ENCODE results near the gene LONP1. TPM values are rescaled to one million over a fixed set of nuclear protein-coding genes. Genes with fewer than 3 reads are reported as not detected.
"Not testable (repeated sequence)": the region's sequence is repeated elsewhere in the genome, so short reads cannot be mapped to it uniquely, and the experiment has no call there.

LONP1 gene
- total RNA-seq, 1 experiment from 2014 or later, result 186 TPM

DNA sequence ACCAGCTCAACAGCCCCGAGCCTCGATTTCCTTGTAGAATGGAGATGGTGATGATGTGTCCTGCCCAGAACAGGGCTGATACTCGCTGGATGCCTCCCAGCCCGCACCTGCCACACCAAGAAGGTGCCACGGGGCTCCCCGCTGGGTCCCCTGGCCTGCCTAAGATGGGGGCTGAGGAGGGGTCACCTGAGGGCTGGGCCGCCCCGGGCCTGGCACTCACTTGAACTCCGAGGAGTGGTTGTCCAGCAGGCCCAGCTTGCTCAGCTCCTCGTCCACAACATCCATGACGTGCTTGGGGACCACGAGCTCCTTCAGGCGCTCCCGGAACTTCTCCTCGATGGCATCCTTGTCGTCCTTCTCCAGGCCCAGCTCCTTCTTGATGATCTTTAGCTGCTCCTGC lies 14.4 kb downstream of the LONP1 start:
- peaks cover 5% of the 10 kb centered on the region; the same call in 1 of the 2 replicates for H3K9me3 Mint-ChIP-seq
- CTCF ChIA-PET, result interaction anchor here (0.6 to 1.2 kb wide), 2 partner anchors 16 to 116 kb away, joined by 4 read pairs; partner anchors contain the start of gene RPL36
- no peak overlapping the region for H3K27ac Mint-ChIP-seq
- H3K27me3 Mint-ChIP-seq (ENCODE audit: low read depth), result no peaks in the 10 kb centered on the region
- H3K36me3 Mint-ChIP-seq, result peaks cover 63% of the 10 kb centered on the region
- POLR2A ChIA-PET, result interaction anchor here (0.8 kb wide), 1 partner anchor 8 kb away, joined by 4 read pairs; no protein-coding TSS in a partner anchor
- TF ChIP-seq TEAD1 (CRISPR knock-in tag; IDR thresholded peaks at IDR 0.05), result no peak
- TF ChIP-seq MXD4 (CRISPR knock-in tag; IDR thresholded peaks at IDR 0.05; ENCODE audit: borderline replicate concordance), result no peak
- TF ChIP-seq, protein P1, sequence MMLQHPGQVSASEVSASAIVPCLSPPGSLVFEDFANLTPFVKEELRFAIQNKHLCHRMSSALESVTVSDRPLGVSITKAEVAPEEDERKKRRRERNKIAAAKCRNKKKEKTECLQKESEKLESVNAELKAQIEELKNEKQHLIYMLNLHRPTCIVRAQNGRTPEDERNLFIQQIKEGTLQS (CRISPR knock-in tag; conservative IDR thresholded peaks at IDR 0.05), result no peak
- TF ChIP-seq, protein P2, sequence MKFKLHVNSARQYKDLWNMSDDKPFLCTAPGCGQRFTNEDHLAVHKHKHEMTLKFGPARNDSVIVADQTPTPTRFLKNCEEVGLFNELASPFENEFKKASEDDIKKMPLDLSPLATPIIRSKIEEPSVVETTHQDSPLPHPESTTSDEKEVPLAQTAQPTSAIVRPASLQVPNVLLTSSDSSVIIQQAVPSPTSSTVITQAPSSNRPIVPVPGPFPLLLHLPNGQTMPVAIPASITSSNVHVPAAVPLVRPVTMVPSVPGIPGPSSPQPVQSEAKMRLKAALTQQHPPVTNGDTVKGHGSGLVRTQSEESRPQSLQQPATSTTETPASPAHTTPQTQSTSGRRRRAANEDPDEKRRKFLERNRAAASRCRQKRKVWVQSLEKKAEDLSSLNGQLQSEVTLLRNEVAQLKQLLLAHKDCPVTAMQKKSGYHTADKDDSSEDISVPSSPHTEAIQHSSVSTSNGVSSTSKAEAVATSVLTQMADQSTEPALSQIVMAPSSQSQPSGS (CRISPR knock-in tag; IDR thresholded peaks at IDR 0.05; ENCODE audit: borderline replicate concordance, low read depth), result no peak
- H3K4me3 Mint-ChIP-seq, result no peak overlapping the region
- ATAC-seq (no peak), DNase-seq (ENCODE audit: low spot score) (no peak)
- no peaks in the 10 kb centered on the region for H3K4me1 Mint-ChIP-seq

DNA sequence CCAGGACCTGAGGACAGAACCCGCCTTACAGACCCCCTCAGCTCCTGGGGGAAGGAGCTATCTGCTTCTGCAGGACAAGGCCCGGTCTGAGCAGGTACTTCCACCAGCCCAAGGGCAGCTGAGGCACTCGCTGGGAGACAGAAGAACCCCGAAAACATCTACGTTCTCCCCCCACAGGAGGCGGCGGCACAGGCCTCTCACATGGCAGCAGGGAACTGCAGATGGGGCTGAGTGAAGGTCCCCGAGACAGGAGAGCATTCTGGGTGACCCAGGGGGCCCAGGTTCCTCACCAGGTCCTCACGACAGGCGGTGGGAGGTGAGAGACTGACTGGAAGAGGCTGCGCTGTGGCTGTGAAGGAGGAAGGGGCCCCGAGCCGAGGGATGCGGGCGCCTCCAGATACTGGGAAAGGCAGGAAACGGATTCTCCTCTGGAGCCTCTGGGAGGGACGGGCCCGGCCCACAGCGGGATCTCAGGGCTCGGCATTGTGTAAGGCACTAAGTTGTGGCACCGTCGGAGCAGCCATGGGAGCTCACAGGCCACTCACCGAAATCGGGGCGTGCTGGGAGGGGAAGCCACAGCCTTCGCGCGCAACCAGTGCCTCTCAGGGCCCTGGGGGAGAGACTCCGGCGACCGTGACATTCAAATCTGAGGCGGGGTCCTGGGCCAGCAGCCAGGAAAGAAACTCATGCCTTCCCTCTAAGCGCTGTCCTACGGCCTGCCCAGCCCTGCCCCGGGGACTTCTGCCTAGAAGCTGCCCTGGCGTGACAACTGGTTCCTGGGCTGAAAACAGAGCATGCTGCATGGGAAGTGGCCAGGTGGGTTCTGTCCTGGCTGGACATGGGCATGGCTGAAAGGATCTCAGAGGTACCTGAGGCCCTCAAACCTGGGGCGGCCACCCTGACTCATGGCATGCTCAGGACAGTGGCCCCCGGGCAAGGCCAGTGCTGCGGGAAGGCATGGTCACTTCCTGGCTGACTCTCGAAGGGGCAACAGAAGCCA lies 15.8 kb downstream of the LONP1 start:
- ATAC-seq (no peak), DNase-seq (ENCODE audit: low spot score) (no peak)
- peaks cover 5% of the 10 kb centered on the region; the same call in 1 of the 2 replicates for H3K9me3 Mint-ChIP-seq
- no peak overlapping the region for H3K4me3 Mint-ChIP-seq
- POLR2A ChIA-PET, result no interaction called here
- no peak overlapping the region for H3K27ac Mint-ChIP-seq
- H3K27me3 Mint-ChIP-seq (ENCODE audit: low read depth), result no peaks in the 10 kb centered on the region
- TF ChIP-seq, protein P3, sequence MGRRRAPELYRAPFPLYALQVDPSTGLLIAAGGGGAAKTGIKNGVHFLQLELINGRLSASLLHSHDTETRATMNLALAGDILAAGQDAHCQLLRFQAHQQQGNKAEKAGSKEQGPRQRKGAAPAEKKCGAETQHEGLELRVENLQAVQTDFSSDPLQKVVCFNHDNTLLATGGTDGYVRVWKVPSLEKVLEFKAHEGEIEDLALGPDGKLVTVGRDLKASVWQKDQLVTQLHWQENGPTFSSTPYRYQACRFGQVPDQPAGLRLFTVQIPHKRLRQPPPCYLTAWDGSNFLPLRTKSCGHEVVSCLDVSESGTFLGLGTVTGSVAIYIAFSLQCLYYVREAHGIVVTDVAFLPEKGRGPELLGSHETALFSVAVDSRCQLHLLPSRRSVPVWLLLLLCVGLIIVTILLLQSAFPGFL (CRISPR knock-in tag; IDR thresholded peaks at IDR 0.05; ENCODE audit: borderline replicate concordance), result no peak
- no peak for TF ChIP-seq ESRRA (CRISPR knock-in tag; IDR thresholded peaks at IDR 0.05; ENCODE audit: borderline replicate concordance)
- CTCF ChIA-PET, result interaction anchor here (0.5 kb wide), 1 partner anchor 47 kb away, joined by 4 read pairs; no protein-coding TSS in a partner anchor
- H3K36me3 Mint-ChIP-seq, result peaks cover 66% of the 10 kb centered on the region
- no peaks in the 10 kb centered on the region for H3K4me1 Mint-ChIP-seq

DNA sequence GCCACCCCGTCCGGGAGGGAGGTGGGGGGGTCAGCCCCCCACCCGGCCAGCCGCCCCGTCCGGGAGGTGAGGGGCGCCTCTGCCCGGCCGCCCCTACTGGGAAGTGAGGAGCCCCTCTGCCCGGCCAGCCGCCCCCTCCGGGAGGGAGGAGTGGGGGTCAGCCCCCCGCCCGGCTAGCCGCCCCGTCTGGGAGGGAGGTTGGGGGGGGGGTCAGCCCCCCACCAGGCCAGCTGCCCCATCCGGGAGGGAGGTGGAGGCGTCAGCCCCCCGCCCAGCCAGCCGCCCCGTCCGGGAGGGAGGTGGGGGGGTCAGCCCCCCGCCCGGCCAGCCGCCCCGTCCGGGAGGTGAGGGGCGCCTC lies 17.9 kb downstream of the LONP1 start:
- ATAC-seq; DNase-seq (ENCODE audit: low spot score); H3K4me3 Mint-ChIP-seq; POLR2A ChIA-PET; H3K27ac Mint-ChIP-seq; H3K9me3 Mint-ChIP-seq; H3K27me3 Mint-ChIP-seq (ENCODE audit: low read depth); H3K4me1 Mint-ChIP-seq; CTCF ChIA-PET: not testable (repeated sequence)
- peaks cover 70% of the 10 kb centered on the region for H3K36me3 Mint-ChIP-seq

DNA sequence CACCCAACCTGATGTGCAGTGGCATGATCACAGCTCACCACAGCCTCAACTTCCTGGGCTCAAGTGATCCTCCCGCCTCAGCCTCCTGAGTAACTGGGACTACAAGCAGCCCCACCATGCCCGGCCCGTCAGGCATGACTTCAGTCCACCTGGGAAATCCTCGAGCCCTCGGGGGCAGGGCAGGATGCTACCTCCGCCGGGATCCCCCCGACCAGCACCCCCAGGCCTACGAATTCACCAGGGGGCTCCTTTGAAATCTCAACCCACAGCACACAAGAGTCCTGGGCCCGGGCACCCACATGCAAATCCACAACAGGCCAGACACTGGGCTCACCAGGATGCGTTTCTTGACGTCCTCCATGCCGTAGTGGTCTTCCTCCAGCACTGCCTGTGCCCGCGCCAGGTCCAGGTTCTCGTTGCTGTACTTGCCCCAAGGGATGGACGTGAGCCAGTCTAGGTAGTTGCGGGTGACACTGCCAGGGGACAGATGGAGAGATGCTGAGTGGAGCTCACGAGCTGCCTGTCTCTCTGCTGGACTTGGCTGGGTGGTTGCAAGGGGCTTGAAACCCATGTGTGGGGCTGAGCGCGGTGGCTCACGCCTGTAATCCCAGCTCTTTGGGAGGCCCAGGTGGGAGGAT lies 19.4 kb downstream of the LONP1 start:
- Mint-ChIP-seq H3K4me3 (no peak overlapping the region), H3K27me3 (ENCODE audit: low read depth) (no peaks in the 10 kb centered on the region), H3K36me3 (peaks cover 61% of the 10 kb centered on the region), H3K9me3 (peaks cover 5% of the 10 kb centered on the region; the same call in 1 of the 2 replicates), H3K4me1 (no peaks in the 10 kb centered on the region), H3K27ac (no peak overlapping the region)
- POLR2A ChIA-PET, result no interaction called here
- CTCF ChIA-PET, result no interaction called here
- ATAC-seq (no peak), DNase-seq (ENCODE audit: low spot score) (no peak)
- TF ChIP-seq TP53 (CRISPR knock-in tag; IDR thresholded peaks at IDR 0.05) (no peak), HMGA2 (CRISPR knock-in tag; IDR thresholded peaks at IDR 0.05) (no peak), GRHL2 (CRISPR knock-in tag; IDR thresholded peaks at IDR 0.05; ENCODE audit: insufficient replicate concordance, severe bottlenecking) (no peak), NR3C1 (CRISPR knock-in tag; conservative IDR thresholded peaks at IDR 0.05; ENCODE audit: low read depth) (no peak), ELF4 (CRISPR knock-in tag; IDR thresholded peaks at IDR 0.05; ENCODE audit: low read depth) (no peak), ZNF121 (CRISPR knock-in tag; IDR thresholded peaks at IDR 0.05) (no peak), FOXJ3 (CRISPR knock-in tag; IDR thresholded peaks at IDR 0.05; ENCODE audit: borderline replicate concordance) (no peak)
- TF ChIP-seq, protein P4, sequence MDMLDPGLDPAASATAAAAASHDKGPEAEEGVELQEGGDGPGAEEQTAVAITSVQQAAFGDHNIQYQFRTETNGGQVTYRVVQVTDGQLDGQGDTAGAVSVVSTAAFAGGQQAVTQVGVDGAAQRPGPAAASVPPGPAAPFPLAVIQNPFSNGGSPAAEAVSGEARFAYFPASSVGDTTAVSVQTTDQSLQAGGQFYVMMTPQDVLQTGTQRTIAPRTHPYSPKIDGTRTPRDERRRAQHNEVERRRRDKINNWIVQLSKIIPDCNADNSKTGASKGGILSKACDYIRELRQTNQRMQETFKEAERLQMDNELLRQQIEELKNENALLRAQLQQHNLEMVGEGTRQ (CRISPR knock-in tag; IDR thresholded peaks at IDR 0.05), result no peak
- TF ChIP-seq, protein P5, sequence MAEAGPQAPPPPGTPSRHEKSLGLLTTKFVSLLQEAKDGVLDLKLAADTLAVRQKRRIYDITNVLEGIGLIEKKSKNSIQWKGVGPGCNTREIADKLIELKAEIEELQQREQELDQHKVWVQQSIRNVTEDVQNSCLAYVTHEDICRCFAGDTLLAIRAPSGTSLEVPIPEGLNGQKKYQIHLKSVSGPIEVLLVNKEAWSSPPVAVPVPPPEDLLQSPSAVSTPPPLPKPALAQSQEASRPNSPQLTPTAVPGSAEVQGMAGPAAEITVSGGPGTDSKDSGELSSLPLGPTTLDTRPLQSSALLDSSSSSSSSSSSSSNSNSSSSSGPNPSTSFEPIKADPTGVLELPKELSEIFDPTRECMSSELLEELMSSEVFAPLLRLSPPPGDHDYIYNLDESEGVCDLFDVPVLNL (CRISPR knock-in tag; IDR thresholded peaks at IDR 0.05; ENCODE audit: borderline replicate concordance, low read depth), result no peak
- TF ChIP-seq, protein P6, sequence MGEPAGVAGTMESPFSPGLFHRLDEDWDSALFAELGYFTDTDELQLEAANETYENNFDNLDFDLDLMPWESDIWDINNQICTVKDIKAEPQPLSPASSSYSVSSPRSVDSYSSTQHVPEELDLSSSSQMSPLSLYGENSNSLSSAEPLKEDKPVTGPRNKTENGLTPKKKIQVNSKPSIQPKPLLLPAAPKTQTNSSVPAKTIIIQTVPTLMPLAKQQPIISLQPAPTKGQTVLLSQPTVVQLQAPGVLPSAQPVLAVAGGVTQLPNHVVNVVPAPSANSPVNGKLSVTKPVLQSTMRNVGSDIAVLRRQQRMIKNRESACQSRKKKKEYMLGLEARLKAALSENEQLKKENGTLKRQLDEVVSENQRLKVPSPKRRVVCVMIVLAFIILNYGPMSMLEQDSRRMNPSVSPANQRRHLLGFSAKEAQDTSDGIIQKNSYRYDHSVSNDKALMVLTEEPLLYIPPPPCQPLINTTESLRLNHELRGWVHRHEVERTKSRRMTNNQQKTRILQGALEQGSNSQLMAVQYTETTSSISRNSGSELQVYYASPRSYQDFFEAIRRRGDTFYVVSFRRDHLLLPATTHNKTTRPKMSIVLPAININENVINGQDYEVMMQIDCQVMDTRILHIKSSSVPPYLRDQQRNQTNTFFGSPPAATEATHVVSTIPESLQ (CRISPR knock-in tag; IDR thresholded peaks at IDR 0.05), result no peak

Data from WTC11 (cell line).